H1 (cell line): ENCODE measurements around the gene ADAM30. TPM values are rescaled to one million over a fixed set of nuclear protein-coding genes. Genes with fewer than 3 reads are reported as not detected.

Source experiments
- CTCF ChIA-PET: fragments of 300-600 bp; sonication (Branson Sonifier 250); formaldehyde crosslinking; loops from one replicate; lab custom pipeline; 2021; ENCODE audit not compliant: partially characterized antibody; lab: Charles Lee
- POLR2A ChIA-PET: fragments of 300-600 bp; sonication (Branson Sonifier 250); formaldehyde crosslinking; loops from one replicate; lab custom pipeline; 2021; ENCODE audit warnings: inconsistent platforms; ENCODE audit not compliant: partially characterized antibody; lab: Charles Lee
- DNase-seq, 2 experiments: peaks; one replicate each; pipeline versions ENCODE4 v3.0.0 to v3.0.0-alpha.2; 2010 to 2022; ENCODE audit warnings: low spot score in 2 of 2, low read depth in 1 of 2, mixed read lengths in 1 of 2
- FAIRE-seq: peaks from 2 replicates; lab custom pipeline; 2011; peaks lifted over from hg19 to GRCh38; lab: Jason Lieb, UNC
- H2AFZ ChIP-seq: 2 replicates; pipeline ENCODE4 v1.8.1; 2012; ENCODE audit warnings: low read length, inconsistent platforms
- H2AK5ac ChIP-seq: 2 replicates; pipeline ENCODE4 v1.6.1; 2013; ENCODE audit warnings: low read depth, low read length
- H2BK120ac ChIP-seq: replicated peaks from 2 replicates; pipeline ENCODE3; 2013; ENCODE audit warnings: low read depth, low read length, inconsistent platforms
- H2BK12ac ChIP-seq: 2 replicates; pipeline ENCODE4 v1.6.1; 2013; ENCODE audit warnings: low read depth, low read length
- H2BK15ac ChIP-seq: 2 replicates; pipeline ENCODE4 v1.6.1; 2013; ENCODE audit warnings: low read length
- H2BK20ac ChIP-seq: 2 replicates; pipeline ENCODE4 v1.6.1; 2013; ENCODE audit warnings: low read length
- H2BK5ac ChIP-seq: 2 replicates; pipeline ENCODE4 v1.6.1; 2013; ENCODE audit warnings: low read depth, low read length
- H3K14ac ChIP-seq: 2 replicates; pipeline ENCODE4 v1.6.1; 2013; ENCODE audit warnings: inconsistent platforms; ENCODE audit not compliant: insufficient read length
- H3K18ac ChIP-seq: 2 replicates; pipeline ENCODE4 v1.6.1; 2013; ENCODE audit warnings: low read length; ENCODE audit errors: extremely low read depth
- H3K23ac ChIP-seq: 2 replicates; pipeline ENCODE4 v1.6.1; 2013; ENCODE audit warnings: inconsistent platforms; ENCODE audit not compliant: insufficient read length
- H3K23me2 ChIP-seq: 2 replicates; pipeline ENCODE4 v1.6.1; 2013; ENCODE audit warnings: low read depth, low read length
- H3K27ac ChIP-seq: 2 replicates; pipeline ENCODE4 v1.6.1; 2011; ENCODE audit warnings: low read depth, low read length, inconsistent platforms
- H3K27me3 ChIP-seq, 4 experiments: replicated peaks in 1 of 4; 1 replicate in 1 of 4; 2 replicates in 3 of 4; pipeline versions ENCODE4 v1.6.1 to v1.8.1; 2011 to 2013; ENCODE audit warnings: low read length in 3 of 4, mild to moderate bottlenecking in 3 of 4, inconsistent platforms in 2 of 4, mixed read lengths in 2 of 4, moderate library complexity in 1 of 4; ENCODE audit not compliant: control insufficient read depth in 3 of 4, insufficient read depth in 3 of 4; ENCODE audit errors: extremely low read depth in 1 of 4
- H3K36me3 ChIP-seq, 4 experiments: 2 replicates each; pipeline versions ENCODE4 v1.6.1 to v1.8.1; 2011 to 2013; ENCODE audit warnings: mild to moderate bottlenecking in 4 of 4, low read length in 3 of 4, moderate library complexity in 2 of 4, control low read depth in 1 of 4, inconsistent platforms in 1 of 4; ENCODE audit not compliant: insufficient read depth in 4 of 4, control insufficient read depth in 2 of 4
- H3K4ac ChIP-seq: replicated peaks from 2 replicates; pipeline ENCODE3; 2013; ENCODE audit warnings: low read length, low read depth, mixed read lengths, inconsistent platforms; ENCODE audit not compliant: insufficient read length
- H3K4me1 ChIP-seq, 4 experiments: replicated peaks in 1 of 4; 1 replicate in 1 of 4; 2 replicates in 3 of 4; pipeline versions ENCODE4 v1.6.1 to v1.8.1; 2011 to 2013; ENCODE audit warnings: low read length in 3 of 4, inconsistent platforms in 2 of 4, mixed read lengths in 1 of 4; ENCODE audit not compliant: insufficient read depth in 4 of 4, control insufficient read depth in 3 of 4
- H3K4me2 ChIP-seq, 2 experiments: 2 replicates each; pipeline versions ENCODE4 v1.6.1 to v1.8.1; 2011 to 2013; ENCODE audit warnings: low read depth in 2 of 2, low read length in 2 of 2, control low read depth in 1 of 2, inconsistent platforms in 1 of 2, mild to moderate bottlenecking in 1 of 2; ENCODE audit not compliant: insufficient read depth in 1 of 2
- H3K4me3 ChIP-seq, 4 experiments: fragments of 200-600, 300-600 bp in 1 of 4; sonication (generic), shearing (Covaris generic), sonication (Bioruptor Twin) in 1 of 4; 2 replicates each; pipeline versions ENCODE4 v1.5.1 to v1.8.1; 2011 to 2016; ENCODE audit warnings: low read length in 4 of 4, low read depth in 3 of 4, control low read depth in 2 of 4, inconsistent platforms in 2 of 4, mild to moderate bottlenecking in 2 of 4, mixed read lengths in 1 of 4, moderate library complexity in 1 of 4; ENCODE audit not compliant: insufficient read depth in 2 of 4; ENCODE audit errors: extremely low read depth in 1 of 4
- H3K56ac ChIP-seq: replicated peaks from 2 replicates; pipeline ENCODE3; 2013; ENCODE audit warnings: low read depth, mild to moderate bottlenecking, mixed read lengths, low read length, inconsistent platforms; ENCODE audit not compliant: insufficient read length
- H3K79me1 ChIP-seq: 2 replicates; pipeline ENCODE4 v1.6.1; 2013; ENCODE audit warnings: low read depth, low read length, control low read depth
- H3K79me2 ChIP-seq, 2 experiments: 2 replicates each; pipeline versions ENCODE4 v1.6.1 to v1.8.1; 2012 to 2013; ENCODE audit warnings: low read length in 2 of 2, mild to moderate bottlenecking in 2 of 2, inconsistent platforms in 1 of 2; ENCODE audit not compliant: insufficient read depth in 2 of 2, control insufficient read depth in 1 of 2
- H3K9ac ChIP-seq, 4 experiments: replicated peaks in 1 of 4; 1 replicate in 1 of 4; 2 replicates in 3 of 4; pipeline versions ENCODE4 v1.6.1 to v1.8.1; 2011 to 2013; ENCODE audit warnings: low read depth in 3 of 4, low read length in 3 of 4, control low read depth in 2 of 4, mild to moderate bottlenecking in 2 of 4, moderate library complexity in 2 of 4, inconsistent platforms in 1 of 4; ENCODE audit errors: extremely low read depth in 1 of 4
- H3K9me3 ChIP-seq, 2 experiments: 2 replicates each; pipeline versions ENCODE4 v1.6.1 to v1.8.1; 2012 to 2013; ENCODE audit warnings: mild to moderate bottlenecking in 2 of 2, moderate library complexity in 2 of 2, control low read depth in 1 of 2, inconsistent platforms in 1 of 2, low read depth in 1 of 2, low read length in 1 of 2, mixed read lengths in 1 of 2; ENCODE audit not compliant: insufficient read depth in 2 of 2
- H4K20me1 ChIP-seq, 2 experiments: replicated peaks in 1 of 2; 2 replicates each; pipeline versions ENCODE3 to v1.8.1; 2011 to 2013; ENCODE audit warnings: inconsistent platforms in 2 of 2, low read length in 2 of 2, mild to moderate bottlenecking in 1 of 2; ENCODE audit not compliant: insufficient read depth in 2 of 2, control insufficient read depth in 1 of 2
- H4K5ac ChIP-seq: 2 replicates; pipeline ENCODE4 v1.6.1; 2013; ENCODE audit warnings: low read length, low read depth, mixed read lengths, inconsistent platforms; ENCODE audit not compliant: insufficient read length
- H4K8ac ChIP-seq: 2 replicates; pipeline ENCODE4 v1.8.0; 2013; ENCODE audit warnings: mild to moderate bottlenecking, moderate library complexity, low read length, inconsistent platforms; ENCODE audit not compliant: insufficient read depth; ENCODE audit errors: extremely low read depth
- H4K91ac ChIP-seq: replicated peaks from 2 replicates; pipeline ENCODE3; 2013; ENCODE audit warnings: low read length, mixed read lengths, inconsistent platforms; ENCODE audit not compliant: insufficient read length
- CBX8 ChIP-seq: fragments of 300-800, 300-1000 bp; sonication (generic); IDR thresholded peaks from 2 replicates; pipeline ENCODE4 v1.7.1; 2016; ENCODE audit warnings: low read depth, low read length, borderline replicate concordance
- JUND ChIP-seq: IDR thresholded peaks from 2 replicates; pipeline ENCODE4 v1.6.1; 2011; ENCODE audit warnings: mild to moderate bottlenecking, improper control_type of control experiment, low read length
- MAFK ChIP-seq: IDR thresholded peaks from 2 replicates; pipeline ENCODE4 v1.6.1; 2012; ENCODE audit warnings: low read depth, mild to moderate bottlenecking, improper control_type of control experiment, low read length
- PHF8 ChIP-seq: fragments of 200-600 bp; sonication (generic); conservative IDR thresholded peaks from 2 replicates; pipeline ENCODE4 v1.7.1; 2012; ENCODE audit warnings: low read depth, mild to moderate bottlenecking, inconsistent platforms, low read length, moderate library complexity
- SIRT6 ChIP-seq: IDR thresholded peaks from one replicate; pipeline ENCODE4 v1.7.1; 2012; ENCODE audit warnings: low read length, inconsistent platforms
- SP2 ChIP-seq: IDR thresholded peaks from 2 replicates; pipeline ENCODE4 v1.6.1; 2012; ENCODE audit warnings: mild to moderate bottlenecking, low read length, inconsistent platforms
- TCF12 ChIP-seq: IDR thresholded peaks from 2 replicates; pipeline ENCODE4 v1.6.1; 2011; ENCODE audit warnings: low read depth, mild to moderate bottlenecking, low read length
- YY1 ChIP-seq: IDR thresholded peaks from 2 replicates; pipeline ENCODE4 v1.6.1; 2011; ENCODE audit warnings: low read depth, mild to moderate bottlenecking, low read length
- WGBS, 2 experiments: shearing (Covaris generic) in 1 of 2; methylation state at CpG; one replicate each; pipeline versions ENCODE4 v1.1.6 to v1.1.7; 2013 to 2015; ENCODE audit warnings: low lambda C conversion rate in 2 of 2, mixed read lengths in 2 of 2, inconsistent platforms in 1 of 2, low coverage in 1 of 2, missing lambda C conversion rate in 1 of 2; ENCODE audit not compliant: insufficient replicate concordance in 2 of 2, insufficient coverage in 1 of 2, insufficient read length in 1 of 2; ENCODE audit errors: extremely low coverage in 1 of 2, missing lambda C conversion rate in 1 of 2; 5-methylcytosine and 5-hydroxymethylcytosine counted together
- polyA plus RNA-seq, 7 experiments: library from polyadenylated mRNA; depleted of rRNA in 3 of 7; stranded (reverse) in 5 of 7; unstranded in 2 of 7; fragments of >200 nt in 5 of 7; fragments of 200-250 nt in 2 of 7; gene quantifications; 1 replicate in 5 of 7; 2 replicates in 1 of 7; 4 replicates in 1 of 7; pipeline versions ENCODE4 v1.2.1 to v1.2.3, GENCODE V29; 2011 to 2013; ENCODE audit warnings: missing spikeins in 2 of 7, mixed read lengths in 2 of 7
- total RNA-seq: library from RNA; stranded (reverse); fragmentation: NEBNext Ultra II Directional; extraction: Animal tissue kit (Norgen Biotek cat#: 25700); gene quantifications from 2 replicates; pipeline ENCODE4 v1.2.1, GENCODE V29; 2021
- TF ChIP-seq, protein P1 (sequence below): IDR thresholded peaks from 2 replicates; pipeline ENCODE4 v1.6.1; 2012; ENCODE audit warnings: low read length, inconsistent platforms
- TF ChIP-seq, protein P2 (sequence below): IDR thresholded peaks from 2 replicates; pipeline ENCODE4 v1.6.1; 2012; ENCODE audit warnings: inconsistent platforms

The ADAM30 gene
- total and polyA plus RNA-seq, 2 of the 8 experiments (the other 6 are each of a cell fraction or from before 2014, with no cell fraction given) = not detected

DNA sequence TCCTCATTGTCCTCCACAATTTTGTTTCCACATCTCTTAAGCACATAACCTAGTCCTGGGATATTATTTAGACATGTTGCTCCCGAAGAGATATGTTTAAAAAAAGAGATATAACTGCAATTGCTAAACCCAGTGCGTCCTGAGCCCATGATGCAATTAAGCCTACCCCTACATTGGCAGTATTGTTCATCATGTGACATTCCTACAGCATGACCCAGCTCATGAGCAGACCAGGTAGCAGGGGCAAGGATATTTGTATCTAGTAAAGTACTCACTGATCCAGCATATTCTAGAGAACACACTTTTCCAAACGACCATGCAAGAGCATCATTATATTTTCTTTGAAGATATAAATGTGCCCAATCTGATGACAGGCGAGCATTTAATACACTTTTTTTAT, 1.2 kb downstream of the ADAM30 start:
- Histone ChIP-seq H3K4me3 (no peak overlapping the region), H4K8ac (no peak overlapping the region), H2BK12ac (no peak overlapping the region), H3K4me1 (no peaks in the 10 kb centered on the region), H2BK120ac (no peak overlapping the region), H2AK5ac (no peak overlapping the region), H2AFZ (0 out of 2 replicates have a peak overlapping the region, but pooled peaks have one; percentile 20), H3K14ac (no peak overlapping the region), H4K20me1 (no peaks in the 10 kb centered on the region), H3K23ac (no peak overlapping the region), H3K23me2 (no peaks in the 10 kb centered on the region), H4K5ac (no peak overlapping the region), H3K27me3 (peaks cover 0 to 8% (median 7%) of the 10 kb centered on the region in 4 experiments; a peak in 6 of 7 replicates), H3K79me2 (no peaks in the 10 kb centered on the region), H3K4me2 (no peak overlapping the region), H2BK5ac (no peak overlapping the region), H2BK15ac (no peak overlapping the region), H3K9me3 (no peaks in the 10 kb centered on the region), H3K56ac (no peak overlapping the region), H2BK20ac (no peak overlapping the region), H3K9ac (no peak overlapping the region), H3K79me1 (no peaks in the 10 kb centered on the region), H4K91ac (no peak overlapping the region), H3K36me3 (no peaks in the 10 kb centered on the region), H3K27ac (no peak overlapping the region), H3K18ac (no peak overlapping the region), H3K4ac (no peak overlapping the region)
- 91% methylated on average over 4 of the region's 4 CpGs; no CpG with 5 or more reads in 1 of the 2 experiments for WGBS, 2 experiments
- ChIA-PET CTCF (interaction anchor here (0.6 to 4.5 kb wide), 7 partner anchors 9 to 457 kb away, joined by 3 to 26 read pairs (median 11); no protein-coding TSS in a partner anchor), POLR2A (no interaction called here)
- DNase-seq (no peak), FAIRE-seq (no peak)
- no peak for TF ChIP-seq YY1
- TF ChIP-seq PHF8 = no peak
- TF ChIP-seq SP2 = no peak
- no peak for TF ChIP-seq JUND
- TF ChIP-seq, protein P1, sequence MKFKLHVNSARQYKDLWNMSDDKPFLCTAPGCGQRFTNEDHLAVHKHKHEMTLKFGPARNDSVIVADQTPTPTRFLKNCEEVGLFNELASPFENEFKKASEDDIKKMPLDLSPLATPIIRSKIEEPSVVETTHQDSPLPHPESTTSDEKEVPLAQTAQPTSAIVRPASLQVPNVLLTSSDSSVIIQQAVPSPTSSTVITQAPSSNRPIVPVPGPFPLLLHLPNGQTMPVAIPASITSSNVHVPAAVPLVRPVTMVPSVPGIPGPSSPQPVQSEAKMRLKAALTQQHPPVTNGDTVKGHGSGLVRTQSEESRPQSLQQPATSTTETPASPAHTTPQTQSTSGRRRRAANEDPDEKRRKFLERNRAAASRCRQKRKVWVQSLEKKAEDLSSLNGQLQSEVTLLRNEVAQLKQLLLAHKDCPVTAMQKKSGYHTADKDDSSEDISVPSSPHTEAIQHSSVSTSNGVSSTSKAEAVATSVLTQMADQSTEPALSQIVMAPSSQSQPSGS = no peak
- TF ChIP-seq, protein P2, sequence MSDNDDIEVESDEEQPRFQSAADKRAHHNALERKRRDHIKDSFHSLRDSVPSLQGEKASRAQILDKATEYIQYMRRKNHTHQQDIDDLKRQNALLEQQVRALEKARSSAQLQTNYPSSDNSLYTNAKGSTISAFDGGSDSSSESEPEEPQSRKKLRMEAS = no peak
- no peak for TF ChIP-seq SIRT6
- no peak for TF ChIP-seq CBX8
- TF ChIP-seq TCF12 = no peak
- TF ChIP-seq MAFK = no peak
